KG1 (cell line): ENCODE data around the gene MS4A8.

Experiments
- DNase-seq: peaks from one replicate; lab custom pipeline; 2025; lab: John Stamatoyannopoulos, UW

Gene MS4A8

DNA sequence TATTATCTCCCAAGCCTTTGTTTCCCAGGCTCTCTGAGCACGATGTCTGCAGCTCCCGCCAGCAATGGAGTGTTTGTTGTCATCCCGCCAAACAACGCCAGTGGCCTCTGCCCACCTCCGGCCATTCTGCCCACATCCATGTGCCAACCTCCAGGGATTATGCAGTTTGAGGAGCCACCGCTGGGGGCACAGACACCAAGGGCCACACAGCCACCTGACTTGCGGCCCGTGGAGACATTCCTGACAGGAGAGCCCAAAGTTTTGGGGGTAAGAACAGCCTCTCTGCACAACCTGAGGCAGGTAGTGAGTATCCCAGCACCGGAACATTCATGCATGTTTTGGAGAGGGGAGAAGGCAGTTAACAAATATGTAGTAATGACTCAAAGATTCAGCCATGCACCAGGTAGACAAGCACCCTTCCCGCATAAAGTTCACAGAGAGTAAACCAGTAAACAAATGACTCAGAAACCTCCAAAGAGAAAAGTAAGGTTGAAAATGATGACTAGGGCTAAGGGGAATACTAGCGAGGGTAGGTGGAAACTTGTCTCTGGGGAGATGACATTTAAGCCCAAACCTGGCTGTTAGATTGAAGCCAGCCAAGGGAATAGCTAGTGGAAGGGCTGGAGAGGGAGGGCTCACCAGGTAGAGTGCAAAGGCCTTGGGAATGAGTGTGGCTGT lies 64.4 kb downstream of the MS4A8 start:
- DNase-seq, result no peak

DNA sequence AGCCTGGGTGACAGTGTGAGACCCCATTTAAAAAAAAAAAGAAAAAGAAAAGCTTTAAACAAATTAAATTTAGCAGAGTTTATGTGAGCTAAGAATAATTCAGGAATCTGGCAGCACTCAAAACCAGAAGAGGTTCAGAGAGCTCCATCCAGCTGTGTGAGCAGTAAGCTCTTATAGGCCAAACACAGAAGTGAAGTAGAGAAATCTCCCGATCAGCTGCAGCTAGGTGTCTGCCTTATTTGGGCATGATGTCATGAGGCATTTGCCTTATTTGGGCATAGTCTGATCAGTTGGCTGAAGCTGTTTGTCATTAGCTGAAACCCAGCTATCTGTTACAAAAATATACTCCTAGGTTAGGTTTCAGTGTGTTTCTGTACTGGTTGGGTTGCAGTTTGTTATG lies 65.5 kb downstream of the MS4A8 start:
- DNase-seq, result no peak

- DNase-seq, result no peak
Observed at GRCh38 chr11:60765355-60765754, 65.9 kb downstream of the MS4A8 start.
